Fibroblast of pulmonary artery (primary cell): ENCODE measurements around the gene ZNF414.
A peak's percentile ranks its signal among the peaks of the same experiment; 100 is the strongest.
"Not testable (repeated sequence)": the region's sequence is repeated elsewhere in the genome, so short reads cannot be mapped to it uniquely, and the experiment has no call there.

Experiments used
- DNase-seq: peaks from one replicate; pipeline ENCODE4 v3.0.0-alpha.2; 2010; ENCODE audit warnings: low read depth
- H3K4me3 ChIP-seq: replicated peaks from 2 replicates; pipeline ENCODE4 v1.5.1; 2011; ENCODE audit warnings: low read depth, mild to moderate bottlenecking, control low read depth, low read length, moderate library complexity
- CTCF ChIP-seq: IDR thresholded peaks from 2 replicates; pipeline ENCODE4 v1.5.1; 2011; ENCODE audit warnings: mild to moderate bottlenecking, control low read depth, low read length, inconsistent platforms; ENCODE audit errors: missing control alignments

The ZNF414 gene

GRCh38 chr19:8519388-8519787 is 5.4 kb upstream of the ZNF414 start:
- no peak overlapping the region for H3K4me3 ChIP-seq
- no peak for TF ChIP-seq CTCF
- DNase-seq = no peak

- no peak for TF ChIP-seq CTCF
- no peak for DNase-seq
- H3K4me3 ChIP-seq = no peak overlapping the region
Measured at GRCh38 chr19:8518536-8518935, 4.6 kb upstream of the ZNF414 start.

- H3K4me3 ChIP-seq = no peak overlapping the region
- TF ChIP-seq CTCF = no peak
- peak; percentile 81 for DNase-seq
Measured at GRCh38 chr19:8517551-8518442, 3.8 kb upstream of the ZNF414 start.

- H3K4me3 ChIP-seq = no peak overlapping the region
- no peak for TF ChIP-seq CTCF
- no peak for DNase-seq
Measured at GRCh38 chr19:8515317-8515716, 1.4 kb upstream of the ZNF414 start.

GRCh38 chr19:8514505-8515009 is 590 bp upstream of the ZNF414 start:
- H3K4me3 ChIP-seq = peak overlapping the region; percentile 64
- DNase-seq = not testable (repeated sequence)

GRCh38 chr19:8513036-8513686 is 806 bp downstream of the ZNF414 start:
- H3K4me3 ChIP-seq = peak overlapping the region; percentile 64
- TF ChIP-seq CTCF = no peak
- no peak for DNase-seq

- H3K4me3 ChIP-seq = no peak overlapping the region
- DNase-seq = peak; percentile 24
- no peak for TF ChIP-seq CTCF
Measured at GRCh38 chr19:8512115-8512967, 1.6 kb downstream of the ZNF414 start.
